GM11168 (cell line): ENCODE results near the gene CISD2.
"Not testable (repeated sequence)": the region's sequence is repeated elsewhere in the genome, so short reads cannot be mapped to it uniquely, and the experiment has no call there.

Experiments used
- in situ Hi-C: fragments of 300-500 bp; cut with MboI; formaldehyde crosslinking; loops from one replicate; pipeline ENCODE4 v1.12.0; 2022; ENCODE audit warnings: low sequenced_read_pairs; ENCODE audit not compliant: unreplicated experiment

CISD2 gene

GRCh38 chr4:102868781-102869568 lies at the start of gene CISD2:
CISD2 (plus strand) TSS chr4:102868992; CDS start chr4:102869085, 93 bp downstream.
- in situ Hi-C loops, result no loop called here

- in situ Hi-C loops, result not testable (repeated sequence)
These were observed 49.7 kb upstream of the CISD2 start for GRCh38 chr4:102819100-102819499.

GRCh38 chr4:102819588-102820365 lies 49.0 kb upstream of the CISD2 start:
- in situ Hi-C loops, result no loop called here

GRCh38 chr4:102823464-102823863 lies 45.3 kb upstream of the CISD2 start:
- in situ Hi-C loops, result no loop called here

- in situ Hi-C loops, result no loop called here
These were observed 44.9 kb upstream of the CISD2 start for GRCh38 chr4:102823897-102824296.

- in situ Hi-C loops, result no loop called here
These were observed 44.4 kb upstream of the CISD2 start for GRCh38 chr4:102824398-102824797.

GRCh38 chr4:102825261-102826091 lies 43.3 kb upstream of the CISD2 start:
- in situ Hi-C loops, result no loop called here

GRCh38 chr4:102826105-102826889 lies 42.5 kb upstream of the CISD2 start:
- in situ Hi-C loops, result no loop called here

- in situ Hi-C loops, result no loop called here
These were observed 41.7 kb upstream of the CISD2 start, which contains the start of gene UBE2D3 for GRCh38 chr4:102826890-102827673. UBE2D3 (minus strand) TSS chr4:102827551; CDS start chr4:102826508, 1,043 bp downstream.

- in situ Hi-C loops, result no loop called here
These were observed 40.9 kb upstream of the CISD2 start for GRCh38 chr4:102827674-102828496.

- in situ Hi-C loops, result no loop called here
These were observed 40.3 kb upstream of the CISD2 start for GRCh38 chr4:102828497-102828808.

- in situ Hi-C loops, result no loop called here
These were observed 39.0 kb upstream of the CISD2 start for GRCh38 chr4:102829803-102830202.

GRCh38 chr4:102832105-102832504 lies 36.7 kb upstream of the CISD2 start:
- in situ Hi-C loops, result no loop called here

GRCh38 chr4:102832667-102833066 lies 36.1 kb upstream of the CISD2 start:
- in situ Hi-C loops, result no loop called here

GRCh38 chr4:102836596-102836995 lies 32.2 kb upstream of the CISD2 start:
- in situ Hi-C loops, result no loop called here

GRCh38 chr4:102842367-102842766 lies 26.4 kb upstream of the CISD2 start:
- in situ Hi-C loops, result no loop called here

GRCh38 chr4:102843273-102843672 lies 25.5 kb upstream of the CISD2 start:
- in situ Hi-C loops, result no loop called here

GRCh38 chr4:102843938-102844337 lies 24.9 kb upstream of the CISD2 start:
- in situ Hi-C loops, result no loop called here
